Measurements from ENCODE around the gene LRRC18.

DNA sequence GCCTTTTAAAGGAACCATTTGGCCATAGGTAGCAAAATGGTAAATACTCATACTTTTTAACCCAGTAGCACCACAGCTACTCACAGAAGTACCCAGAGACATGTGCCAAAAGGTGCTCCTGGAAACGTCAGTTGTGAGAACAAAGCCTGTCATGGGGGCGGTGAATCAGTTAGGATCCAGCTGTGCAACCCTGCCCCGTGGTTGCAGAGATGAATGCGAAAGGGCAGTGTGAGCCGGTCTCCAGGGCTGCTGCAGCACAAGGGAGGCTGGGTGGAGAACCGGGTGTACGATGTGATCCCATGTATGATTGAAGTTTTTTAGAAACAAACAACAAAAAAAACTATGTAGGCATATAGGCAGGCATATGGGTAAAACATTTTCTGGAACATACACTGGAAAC, 1.3 kb upstream of the LRRC18 start:
- TF ChIP-seq TAF1 (IDR thresholded peaks at IDR 0.05; ENCODE audit: borderline replicate concordance, insufficient read depth, low read length) (no peak), POLR2AphosphoS5 (IDR thresholded peaks at IDR 0.05; ENCODE audit: low read depth, low read length) (no peak), SIN3A (IDR thresholded peaks at IDR 0.05; ENCODE audit: borderline replicate concordance, insufficient read depth, low read length) (no peak), FOXP2 (optimal IDR thresholded peaks at IDR 0.05; ENCODE audit: borderline replicate concordance, extremely low read depth, extremely low read length, insufficient read depth) (no peak)
- TF ChIP-seq, protein P1, sequence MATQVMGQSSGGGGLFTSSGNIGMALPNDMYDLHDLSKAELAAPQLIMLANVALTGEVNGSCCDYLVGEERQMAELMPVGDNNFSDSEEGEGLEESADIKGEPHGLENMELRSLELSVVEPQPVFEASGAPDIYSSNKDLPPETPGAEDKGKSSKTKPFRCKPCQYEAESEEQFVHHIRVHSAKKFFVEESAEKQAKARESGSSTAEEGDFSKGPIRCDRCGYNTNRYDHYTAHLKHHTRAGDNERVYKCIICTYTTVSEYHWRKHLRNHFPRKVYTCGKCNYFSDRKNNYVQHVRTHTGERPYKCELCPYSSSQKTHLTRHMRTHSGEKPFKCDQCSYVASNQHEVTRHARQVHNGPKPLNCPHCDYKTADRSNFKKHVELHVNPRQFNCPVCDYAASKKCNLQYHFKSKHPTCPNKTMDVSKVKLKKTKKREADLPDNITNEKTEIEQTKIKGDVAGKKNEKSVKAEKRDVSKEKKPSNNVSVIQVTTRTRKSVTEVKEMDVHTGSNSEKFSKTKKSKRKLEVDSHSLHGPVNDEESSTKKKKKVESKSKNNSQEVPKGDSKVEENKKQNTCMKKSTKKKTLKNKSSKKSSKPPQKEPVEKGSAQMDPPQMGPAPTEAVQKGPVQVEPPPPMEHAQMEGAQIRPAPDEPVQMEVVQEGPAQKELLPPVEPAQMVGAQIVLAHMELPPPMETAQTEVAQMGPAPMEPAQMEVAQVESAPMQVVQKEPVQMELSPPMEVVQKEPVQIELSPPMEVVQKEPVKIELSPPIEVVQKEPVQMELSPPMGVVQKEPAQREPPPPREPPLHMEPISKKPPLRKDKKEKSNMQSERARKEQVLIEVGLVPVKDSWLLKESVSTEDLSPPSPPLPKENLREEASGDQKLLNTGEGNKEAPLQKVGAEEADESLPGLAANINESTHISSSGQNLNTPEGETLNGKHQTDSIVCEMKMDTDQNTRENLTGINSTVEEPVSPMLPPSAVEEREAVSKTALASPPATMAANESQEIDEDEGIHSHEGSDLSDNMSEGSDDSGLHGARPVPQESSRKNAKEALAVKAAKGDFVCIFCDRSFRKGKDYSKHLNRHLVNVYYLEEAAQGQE (IDR thresholded peaks at IDR 0.05; ENCODE audit: insufficient read depth in 1 of 2, low read depth in 2 of 2, low read length in 2 of 2) = no peak

Measured in PFSK-1 (cell line).